LNCAP (cell line): ENCODE measurements around the gene KRT2.

Experiments
- CTCF ChIP-seq: fragments of 450-650 bp; IDR thresholded peaks from 2 replicates; pipeline ENCODE4 v1.5.1; 2017; ENCODE audit warnings: mild to moderate bottlenecking

The KRT2 gene

GRCh38 chr12:52695039-52695438 is 43.0 kb upstream of the KRT2 start:
- TF ChIP-seq CTCF, result no peak

- no peak for TF ChIP-seq CTCF
Observed at GRCh38 chr12:52694151-52694550, 42.1 kb upstream of the KRT2 start.

- TF ChIP-seq CTCF, result no peak
Observed at GRCh38 chr12:52693261-52693660, 41.2 kb upstream of the KRT2 start.

GRCh38 chr12:52692254-52692653 is 40.2 kb upstream of the KRT2 start:
- no peak for TF ChIP-seq CTCF

- TF ChIP-seq CTCF, result no peak
Observed at GRCh38 chr12:52691841-52692150, 39.8 kb upstream of the KRT2 start.

- TF ChIP-seq CTCF, result no peak
Observed at GRCh38 chr12:52691076-52691840, 39.2 kb upstream of the KRT2 start.

- TF ChIP-seq CTCF, result no peak
Observed at GRCh38 chr12:52690351-52691075, 38.5 kb upstream of the KRT2 start.
